ENCODE results near the gene LPO.

GRCh38 chr17:58244963-58245362 lies 6.6 kb downstream of the LPO start:
- no peak for TF ChIP-seq CTCF (IDR thresholded peaks at IDR 0.05)
- TF ChIP-seq REST (IDR thresholded peaks at IDR 0.05; ENCODE audit: insufficient read depth in 1 of 2, low read depth in 2 of 2, low read length in 1 of 2), result no peak
- TF ChIP-seq SIN3A (IDR thresholded peaks at IDR 0.05; ENCODE audit: borderline replicate concordance, insufficient read depth, low read depth, low read length), result no peak

Data from Panc1 (cell line).